ENCODE data around the gene TCF7L1.

The TCF7L1 gene

DNA sequence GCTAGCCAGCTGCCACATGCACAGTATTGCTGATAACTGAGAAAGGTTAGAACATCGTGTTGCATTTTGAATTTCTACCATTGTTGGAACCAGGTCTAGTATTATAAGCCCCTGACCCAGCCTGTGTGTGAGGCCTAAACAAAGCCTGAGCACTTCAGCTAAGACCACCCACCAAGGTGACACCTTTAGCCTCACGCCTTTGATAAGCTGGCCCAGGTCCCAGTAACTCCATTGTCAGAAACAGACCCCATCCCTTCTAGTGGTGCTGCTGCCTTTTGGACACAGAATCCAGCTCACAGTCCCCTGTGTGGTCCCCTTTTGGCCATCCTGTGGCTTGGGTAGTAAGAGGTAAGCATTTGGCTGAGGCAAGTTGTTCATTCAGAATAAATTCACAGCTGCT is 223.0 kb downstream of the TCF7L1 start:
- DNase-seq (ENCODE audit: low spot score), result no peak

DNA sequence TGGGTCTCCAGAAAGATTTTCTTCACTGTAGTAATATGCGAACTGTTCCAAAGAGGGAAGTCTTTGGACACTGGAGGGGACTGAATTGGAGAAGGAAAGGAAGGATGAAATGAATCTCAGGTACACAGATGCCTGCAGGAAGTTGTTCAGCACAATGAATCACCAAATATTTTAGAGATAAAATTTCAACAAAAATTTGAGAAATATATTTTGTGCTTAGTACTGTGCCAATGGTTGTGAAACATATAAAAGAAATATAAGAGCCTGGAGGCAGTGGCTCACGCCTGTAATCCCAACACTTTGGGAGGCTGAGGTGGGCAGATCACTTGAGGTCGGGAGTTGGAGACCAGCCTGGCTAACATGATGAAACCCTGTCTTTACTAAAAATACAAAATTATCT is 224.5 kb downstream of the TCF7L1 start:
- no peak for DNase-seq (ENCODE audit: low spot score)
